ENCODE measurements around the gene SLIT3. TPM values are rescaled to one million over a fixed set of nuclear protein-coding genes. Genes with fewer than 3 reads are reported as not detected.

SLIT3 gene
- total and polyA plus RNA-seq, 2 experiments from 2014 or later: 0.59 to 0.71 TPM

DNA sequence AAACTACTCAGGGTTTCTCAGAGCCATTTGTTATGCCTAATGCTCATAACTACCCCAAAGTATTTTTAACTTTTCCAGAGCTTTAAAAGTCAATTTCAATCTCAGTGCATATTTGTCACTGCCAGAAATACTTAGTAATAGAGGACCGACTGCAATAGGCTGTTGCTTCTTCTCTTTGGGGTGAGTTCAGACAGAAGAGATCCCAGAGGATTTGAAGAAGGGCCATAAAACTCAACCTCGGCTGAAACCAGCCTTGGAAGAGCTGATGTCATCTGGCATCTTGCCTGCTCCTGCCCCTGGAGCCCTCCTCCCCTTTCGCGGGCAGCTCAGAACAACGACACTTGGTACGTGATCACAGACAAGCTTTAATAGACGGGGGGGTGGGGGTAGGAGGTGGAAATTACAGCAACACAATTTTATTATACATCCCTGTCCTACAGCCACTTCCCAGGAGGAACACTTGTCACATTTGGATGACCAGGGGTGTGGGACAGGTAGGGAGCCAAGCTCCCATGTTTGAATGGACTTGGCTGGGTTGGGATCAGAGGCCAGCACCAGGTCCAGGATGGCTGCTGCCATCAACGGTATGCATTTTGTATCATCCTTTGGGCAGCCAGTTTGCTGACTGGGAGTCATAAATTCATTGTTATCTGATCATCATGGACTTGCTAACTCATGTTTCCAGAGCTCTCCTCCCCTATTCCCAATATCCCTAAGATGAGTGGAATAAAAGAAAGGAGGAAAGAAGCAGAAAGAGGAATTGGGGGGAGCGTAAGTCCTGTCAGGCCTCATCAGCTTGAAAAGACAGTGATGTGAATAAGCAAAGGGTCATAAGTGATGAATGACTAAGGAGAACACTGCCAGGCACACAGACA is 535.2 kb downstream of the SLIT3 start (continued):
- no peak for TF ChIP-seq JUNB (IDR thresholded peaks at IDR 0.05; ENCODE audit: unreplicated experiment)
- no peak for TF ChIP-seq ZNF331 (CRISPR knock-in tag; IDR thresholded peaks at IDR 0.05; ENCODE audit: low read depth)
- no peak for TF ChIP-seq STAT1 (IDR thresholded peaks at IDR 0.05; ENCODE audit: unreplicated experiment)
- TF ChIP-seq NANOG (IDR thresholded peaks at IDR 0.05; ENCODE audit: borderline replicate concordance): no peak
- TF ChIP-seq EZH2 (IDR thresholded peaks at IDR 0.05; ENCODE audit: low read depth, unreplicated experiment): no peak
- TF ChIP-seq, protein P1, sequence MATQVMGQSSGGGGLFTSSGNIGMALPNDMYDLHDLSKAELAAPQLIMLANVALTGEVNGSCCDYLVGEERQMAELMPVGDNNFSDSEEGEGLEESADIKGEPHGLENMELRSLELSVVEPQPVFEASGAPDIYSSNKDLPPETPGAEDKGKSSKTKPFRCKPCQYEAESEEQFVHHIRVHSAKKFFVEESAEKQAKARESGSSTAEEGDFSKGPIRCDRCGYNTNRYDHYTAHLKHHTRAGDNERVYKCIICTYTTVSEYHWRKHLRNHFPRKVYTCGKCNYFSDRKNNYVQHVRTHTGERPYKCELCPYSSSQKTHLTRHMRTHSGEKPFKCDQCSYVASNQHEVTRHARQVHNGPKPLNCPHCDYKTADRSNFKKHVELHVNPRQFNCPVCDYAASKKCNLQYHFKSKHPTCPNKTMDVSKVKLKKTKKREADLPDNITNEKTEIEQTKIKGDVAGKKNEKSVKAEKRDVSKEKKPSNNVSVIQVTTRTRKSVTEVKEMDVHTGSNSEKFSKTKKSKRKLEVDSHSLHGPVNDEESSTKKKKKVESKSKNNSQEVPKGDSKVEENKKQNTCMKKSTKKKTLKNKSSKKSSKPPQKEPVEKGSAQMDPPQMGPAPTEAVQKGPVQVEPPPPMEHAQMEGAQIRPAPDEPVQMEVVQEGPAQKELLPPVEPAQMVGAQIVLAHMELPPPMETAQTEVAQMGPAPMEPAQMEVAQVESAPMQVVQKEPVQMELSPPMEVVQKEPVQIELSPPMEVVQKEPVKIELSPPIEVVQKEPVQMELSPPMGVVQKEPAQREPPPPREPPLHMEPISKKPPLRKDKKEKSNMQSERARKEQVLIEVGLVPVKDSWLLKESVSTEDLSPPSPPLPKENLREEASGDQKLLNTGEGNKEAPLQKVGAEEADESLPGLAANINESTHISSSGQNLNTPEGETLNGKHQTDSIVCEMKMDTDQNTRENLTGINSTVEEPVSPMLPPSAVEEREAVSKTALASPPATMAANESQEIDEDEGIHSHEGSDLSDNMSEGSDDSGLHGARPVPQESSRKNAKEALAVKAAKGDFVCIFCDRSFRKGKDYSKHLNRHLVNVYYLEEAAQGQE (IDR thresholded peaks at IDR 0.05; ENCODE audit: unreplicated experiment): no peak
- TF ChIP-seq EZH2phosphoT487 (IDR thresholded peaks at IDR 0.05; ENCODE audit: unreplicated experiment): no peak
- TF ChIP-seq, protein P2, sequence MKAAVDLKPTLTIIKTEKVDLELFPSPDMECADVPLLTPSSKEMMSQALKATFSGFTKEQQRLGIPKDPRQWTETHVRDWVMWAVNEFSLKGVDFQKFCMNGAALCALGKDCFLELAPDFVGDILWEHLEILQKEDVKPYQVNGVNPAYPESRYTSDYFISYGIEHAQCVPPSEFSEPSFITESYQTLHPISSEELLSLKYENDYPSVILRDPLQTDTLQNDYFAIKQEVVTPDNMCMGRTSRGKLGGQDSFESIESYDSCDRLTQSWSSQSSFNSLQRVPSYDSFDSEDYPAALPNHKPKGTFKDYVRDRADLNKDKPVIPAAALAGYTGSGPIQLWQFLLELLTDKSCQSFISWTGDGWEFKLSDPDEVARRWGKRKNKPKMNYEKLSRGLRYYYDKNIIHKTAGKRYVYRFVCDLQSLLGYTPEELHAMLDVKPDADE (IDR thresholded peaks at IDR 0.05): no peak
- no peak for TF ChIP-seq POLR2AphosphoS5 (IDR thresholded peaks at IDR 0.05; ENCODE audit: low read depth)

DNA sequence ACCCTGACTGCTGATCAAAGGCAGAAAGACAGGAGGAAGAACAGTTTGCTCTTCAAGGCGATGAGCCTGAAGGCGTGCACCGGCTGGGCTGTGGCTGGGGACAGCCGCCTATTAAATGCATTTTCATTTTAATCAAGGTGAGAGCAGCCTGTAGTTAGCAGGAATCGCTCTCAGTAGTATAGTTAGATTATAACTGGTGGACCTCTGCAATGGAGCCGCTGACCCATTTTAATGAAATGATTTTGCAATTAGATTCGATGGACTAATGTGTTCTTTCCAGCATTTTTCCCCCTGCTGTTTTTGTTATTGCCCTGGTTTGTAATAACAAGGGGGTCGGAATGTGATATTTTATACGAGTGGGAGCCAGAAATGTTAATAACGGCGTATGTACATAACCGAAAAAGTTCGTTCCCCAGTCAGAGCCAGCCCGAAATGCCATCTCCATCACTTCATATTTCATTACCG is 535.8 kb downstream of the SLIT3 start:
- ATAC-seq (no peak), DNase-seq (ENCODE audit: low spot score) (no peak)
- no peaks in the 10 kb centered on the region for H3F3A ChIP-seq (replicated peaks; ENCODE audit: low read depth)
- no peaks in the 10 kb centered on the region for H3K36me3 ChIP-seq (ENCODE audit: insufficient read depth)
- H3K79me2 ChIP-seq (replicated peaks; ENCODE audit: insufficient read depth): no peaks in the 10 kb centered on the region
- H2AFZ ChIP-seq: peak overlapping the region; percentile 59; the same call in 1 of the 2 replicates
- no peaks in the 10 kb centered on the region for H3K27me3 ChIP-seq (ENCODE audit: insufficient read depth)
- Mint-ChIP-seq H3K4me1 (peaks cover 12% of the 10 kb centered on the region), H3K4me3 (no peak overlapping the region), H3K36me3 (ENCODE audit: low read depth) (no peaks in the 10 kb centered on the region), H3K27ac (no peak overlapping the region), H3K9me3 (peaks cover 14% of the 10 kb centered on the region; the same call in 2 of the 3 replicates), H3K27me3 (ENCODE audit: insufficient read depth, low read depth, poor library complexity) (peaks cover 17% of the 10 kb centered on the region)
- no peaks in the 10 kb centered on the region for H3K4me1 ChIP-seq (ENCODE audit: insufficient read depth)
- no peak overlapping the region for H3K4me2 ChIP-seq
- no peak overlapping the region for H3K4me3 ChIP-seq
- H3K9me2 ChIP-seq (ENCODE audit: insufficient read depth): 0 out of 2 replicates have a peak, but pooled peaks cover under 1% of the 10 kb centered on the region
- H4K20me1 ChIP-seq (replicated peaks; ENCODE audit: insufficient read depth): no peaks in the 10 kb centered on the region
- H3K27ac ChIP-seq (ENCODE audit: low read depth): no peak overlapping the region
- TF ChIP-seq, protein P2 (IDR thresholded peaks at IDR 0.05): no peak
- no peak for TF ChIP-seq POLR2AphosphoS5 (IDR thresholded peaks at IDR 0.05; ENCODE audit: low read depth)
- no peak for TF ChIP-seq JUNB (IDR thresholded peaks at IDR 0.05; ENCODE audit: unreplicated experiment)
- no peak for TF ChIP-seq EZH2 (IDR thresholded peaks at IDR 0.05; ENCODE audit: low read depth, unreplicated experiment)
- TF ChIP-seq ZNF331 (CRISPR knock-in tag; IDR thresholded peaks at IDR 0.05; ENCODE audit: low read depth): no peak
- no peak for TF ChIP-seq STAT1 (IDR thresholded peaks at IDR 0.05; ENCODE audit: unreplicated experiment)
- TF ChIP-seq EZH2phosphoT487 (IDR thresholded peaks at IDR 0.05; ENCODE audit: unreplicated experiment): no peak
- TF ChIP-seq, protein P3, sequence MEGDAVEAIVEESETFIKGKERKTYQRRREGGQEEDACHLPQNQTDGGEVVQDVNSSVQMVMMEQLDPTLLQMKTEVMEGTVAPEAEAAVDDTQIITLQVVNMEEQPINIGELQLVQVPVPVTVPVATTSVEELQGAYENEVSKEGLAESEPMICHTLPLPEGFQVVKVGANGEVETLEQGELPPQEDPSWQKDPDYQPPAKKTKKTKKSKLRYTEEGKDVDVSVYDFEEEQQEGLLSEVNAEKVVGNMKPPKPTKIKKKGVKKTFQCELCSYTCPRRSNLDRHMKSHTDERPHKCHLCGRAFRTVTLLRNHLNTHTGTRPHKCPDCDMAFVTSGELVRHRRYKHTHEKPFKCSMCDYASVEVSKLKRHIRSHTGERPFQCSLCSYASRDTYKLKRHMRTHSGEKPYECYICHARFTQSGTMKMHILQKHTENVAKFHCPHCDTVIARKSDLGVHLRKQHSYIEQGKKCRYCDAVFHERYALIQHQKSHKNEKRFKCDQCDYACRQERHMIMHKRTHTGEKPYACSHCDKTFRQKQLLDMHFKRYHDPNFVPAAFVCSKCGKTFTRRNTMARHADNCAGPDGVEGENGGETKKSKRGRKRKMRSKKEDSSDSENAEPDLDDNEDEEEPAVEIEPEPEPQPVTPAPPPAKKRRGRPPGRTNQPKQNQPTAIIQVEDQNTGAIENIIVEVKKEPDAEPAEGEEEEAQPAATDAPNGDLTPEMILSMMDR (conservative IDR thresholded peaks at IDR 0.05; ENCODE audit: low read depth in 2 of 2): no peak
- TF ChIP-seq, protein P1 (IDR thresholded peaks at IDR 0.05; ENCODE audit: unreplicated experiment): no peak
- TF ChIP-seq ZNF114 (CRISPR knock-in tag; IDR thresholded peaks at IDR 0.05): no peak
- no peak for TF ChIP-seq NANOG (IDR thresholded peaks at IDR 0.05; ENCODE audit: borderline replicate concordance)
- TF ChIP-seq CREB1 (CRISPR knock-in tag; IDR thresholded peaks at IDR 0.05; ENCODE audit: low read depth): no peak

All from GM23338 (cell line).